GM12801 (cell line): ENCODE data around the gene CCK.

Experiments used
- TF ChIP-seq, protein P1 (sequence below): IDR thresholded peaks from one replicate; pipeline ENCODE4 v1.5.1; 2011; ENCODE audit warnings: control low read depth; ENCODE audit not compliant: insufficient read length; ENCODE audit errors: extremely low read depth

The CCK gene, protein sequence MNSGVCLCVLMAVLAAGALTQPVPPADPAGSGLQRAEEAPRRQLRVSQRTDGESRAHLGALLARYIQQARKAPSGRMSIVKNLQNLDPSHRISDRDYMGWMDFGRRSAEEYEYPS

DNA sequence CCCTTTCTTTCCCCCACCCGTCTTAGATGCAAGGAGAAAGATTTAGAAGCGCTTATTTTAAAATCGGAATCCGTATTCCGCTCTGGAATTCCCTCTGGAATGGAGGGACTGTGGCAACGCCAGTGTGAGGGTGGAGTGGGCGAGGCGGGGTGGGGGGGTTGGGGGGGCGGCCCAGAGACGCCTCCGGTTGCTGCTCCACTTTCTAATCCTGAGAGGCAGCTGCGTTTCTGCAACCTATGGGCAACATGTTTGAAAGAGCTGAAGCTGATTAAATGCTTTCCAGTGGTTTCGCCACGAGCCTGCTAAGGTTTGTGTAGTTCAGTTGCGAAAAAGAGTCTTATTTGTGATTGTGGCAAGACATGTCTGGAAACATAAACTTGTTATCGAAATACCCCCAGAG is at the start of gene CCK:
CCK (minus strand) TSS at position 101 of the 400 bp plus-strand sequence. CDS start 2,555 bp downstream, outside the sequence.
- TF ChIP-seq, protein P1, sequence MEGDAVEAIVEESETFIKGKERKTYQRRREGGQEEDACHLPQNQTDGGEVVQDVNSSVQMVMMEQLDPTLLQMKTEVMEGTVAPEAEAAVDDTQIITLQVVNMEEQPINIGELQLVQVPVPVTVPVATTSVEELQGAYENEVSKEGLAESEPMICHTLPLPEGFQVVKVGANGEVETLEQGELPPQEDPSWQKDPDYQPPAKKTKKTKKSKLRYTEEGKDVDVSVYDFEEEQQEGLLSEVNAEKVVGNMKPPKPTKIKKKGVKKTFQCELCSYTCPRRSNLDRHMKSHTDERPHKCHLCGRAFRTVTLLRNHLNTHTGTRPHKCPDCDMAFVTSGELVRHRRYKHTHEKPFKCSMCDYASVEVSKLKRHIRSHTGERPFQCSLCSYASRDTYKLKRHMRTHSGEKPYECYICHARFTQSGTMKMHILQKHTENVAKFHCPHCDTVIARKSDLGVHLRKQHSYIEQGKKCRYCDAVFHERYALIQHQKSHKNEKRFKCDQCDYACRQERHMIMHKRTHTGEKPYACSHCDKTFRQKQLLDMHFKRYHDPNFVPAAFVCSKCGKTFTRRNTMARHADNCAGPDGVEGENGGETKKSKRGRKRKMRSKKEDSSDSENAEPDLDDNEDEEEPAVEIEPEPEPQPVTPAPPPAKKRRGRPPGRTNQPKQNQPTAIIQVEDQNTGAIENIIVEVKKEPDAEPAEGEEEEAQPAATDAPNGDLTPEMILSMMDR, result no peak

DNA sequence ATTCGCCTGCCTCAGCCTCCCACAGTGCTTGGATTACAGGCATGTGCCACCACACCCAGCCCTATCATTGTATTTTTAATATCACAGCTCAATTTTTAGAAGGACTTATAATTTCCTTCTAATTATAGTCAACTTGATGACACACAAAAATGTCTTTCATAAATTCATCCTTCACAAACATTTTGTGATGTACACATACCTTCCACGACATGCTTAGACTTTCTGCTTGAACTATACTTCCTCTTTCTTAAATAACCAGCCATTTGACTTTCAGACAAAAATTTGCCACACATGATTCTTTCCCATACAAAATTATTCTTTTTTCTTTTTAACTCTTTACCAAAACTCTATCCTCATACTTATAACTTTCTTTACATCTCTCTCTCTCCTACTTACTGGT is 48.4 kb upstream of the CCK start:
- TF ChIP-seq, protein P1, result no peak

DNA sequence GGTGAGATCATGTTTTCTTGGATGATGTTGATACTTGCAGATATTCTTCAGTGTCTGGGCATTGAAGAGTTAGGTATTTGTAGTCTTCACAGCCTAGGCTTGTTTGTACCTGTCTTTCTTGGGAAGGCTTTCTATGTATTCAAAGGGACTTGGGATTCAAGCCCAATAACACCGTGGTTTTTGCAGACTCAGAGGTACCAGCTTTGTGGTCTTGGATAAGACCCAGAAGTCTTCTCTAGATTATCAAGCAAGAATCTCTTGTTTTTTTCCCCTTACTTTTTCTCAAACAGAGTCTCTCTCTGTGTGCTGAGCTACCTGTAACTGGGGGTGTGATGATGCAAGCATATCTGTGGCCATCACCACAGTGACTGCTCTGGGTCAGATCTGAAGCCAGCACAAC is 42.7 kb upstream of the CCK start:
- TF ChIP-seq, protein P1, result no peak

DNA sequence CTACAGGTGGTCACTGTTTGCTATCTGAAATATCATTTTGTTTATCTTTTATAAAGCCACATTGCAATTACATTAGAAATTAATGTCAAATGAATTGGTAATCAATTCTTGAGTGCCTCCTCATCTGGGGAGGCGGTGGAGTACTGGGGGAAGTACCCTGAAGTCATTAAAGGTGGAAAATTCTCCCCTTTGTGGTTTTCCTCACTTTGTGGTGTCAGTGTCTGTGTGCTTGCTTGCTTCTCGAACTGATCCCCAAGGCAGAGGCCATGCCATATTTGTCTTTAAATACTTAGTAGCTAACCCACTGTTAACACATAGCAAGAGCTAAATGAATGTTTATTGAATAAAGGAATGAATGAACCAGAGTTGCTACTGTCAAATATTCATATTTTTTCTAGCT is 40.5 kb upstream of the CCK start:
- TF ChIP-seq, protein P1, result no peak

DNA sequence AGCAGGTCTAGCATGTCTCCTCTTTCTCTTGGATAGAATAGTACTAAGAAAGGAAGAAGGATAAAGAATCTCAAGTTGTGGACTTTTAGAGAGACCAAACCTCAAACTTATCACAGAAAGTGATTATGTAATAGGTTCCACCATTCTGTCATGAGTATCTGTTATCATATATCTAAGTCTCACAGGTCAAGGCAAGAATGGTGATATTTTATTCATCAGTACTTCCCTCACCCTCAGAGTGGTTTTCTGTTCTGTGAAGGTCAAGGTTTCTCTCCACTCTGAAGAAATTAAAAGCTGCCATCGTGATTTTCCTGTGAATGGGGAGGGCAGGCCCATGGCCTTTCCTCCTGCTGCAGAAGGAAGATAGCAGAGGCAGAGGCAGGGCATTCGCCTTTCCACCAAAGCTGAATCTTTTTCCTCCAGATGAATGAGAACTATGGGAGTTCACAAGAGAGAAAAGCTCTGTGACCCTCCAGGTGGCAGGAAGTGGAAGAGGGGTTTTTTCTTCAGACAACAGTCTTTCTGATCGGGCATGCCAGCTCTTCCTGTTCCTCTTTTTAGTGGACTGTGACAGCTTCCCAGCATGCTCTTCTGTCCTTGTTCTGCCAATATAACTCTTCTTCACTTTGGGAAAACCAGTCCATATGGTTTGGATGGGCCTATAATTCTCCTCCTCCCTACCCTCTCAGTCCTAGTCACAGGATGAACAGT is 37.1 kb upstream of the CCK start:
- TF ChIP-seq, protein P1, result no peak

DNA sequence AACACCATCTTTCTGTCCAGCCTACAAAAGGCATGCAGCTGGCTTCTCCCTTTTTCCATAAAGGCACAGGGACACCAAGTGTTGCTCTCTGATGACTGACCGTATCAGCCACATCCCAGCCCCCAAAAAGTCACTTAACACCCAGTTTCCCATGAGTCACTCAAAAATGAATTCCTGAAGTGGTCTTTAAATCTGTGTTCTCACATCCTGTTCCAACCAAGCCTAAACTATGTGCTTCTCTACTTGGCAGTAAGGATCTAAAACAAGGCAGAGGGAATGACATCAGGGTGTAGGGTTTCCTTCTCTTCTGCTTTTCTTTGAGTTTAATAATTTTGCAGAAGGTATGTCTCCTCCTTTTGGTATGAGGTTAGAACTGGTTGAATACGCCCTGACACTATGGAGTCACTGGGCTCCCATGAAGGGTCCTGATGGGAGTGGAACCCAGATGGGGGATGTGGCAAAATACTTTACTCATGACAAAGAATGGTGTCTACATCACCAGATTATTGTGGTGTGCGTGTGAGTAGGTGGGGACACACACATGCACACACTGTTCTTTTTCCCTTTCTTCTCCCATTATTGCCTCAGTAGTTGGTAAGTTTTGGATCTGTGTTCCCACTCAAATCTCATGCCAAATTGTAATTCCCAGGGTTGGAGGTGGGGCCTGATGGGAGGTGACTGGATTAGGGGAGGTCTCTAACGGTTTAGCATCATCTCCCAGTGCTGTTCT is 35.6 kb upstream of the CCK start:
- TF ChIP-seq, protein P1, result no peak

DNA sequence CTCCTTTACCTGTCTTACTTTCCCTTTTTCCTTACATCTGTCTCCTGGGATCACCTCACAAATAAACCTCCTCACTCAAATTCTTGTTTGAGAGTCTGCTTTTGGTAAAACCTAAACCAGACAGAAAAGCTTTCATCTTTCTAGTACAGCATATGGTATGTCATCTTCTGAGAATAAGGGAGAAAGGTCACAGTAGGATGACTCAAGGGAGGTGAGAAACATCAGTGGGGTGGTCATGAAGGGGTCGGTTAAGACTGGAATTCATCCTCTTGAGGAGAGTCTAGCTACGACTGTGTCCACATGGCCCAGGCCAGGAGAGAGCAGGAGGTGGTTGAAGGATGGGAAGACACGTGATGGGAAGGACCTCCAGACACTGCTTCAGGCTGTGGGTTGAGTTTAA is 34.8 kb upstream of the CCK start:
- TF ChIP-seq, protein P1, result no peak
